Erythroblast (primary cell): ENCODE results near the gene CHRD.

Experiments used
- GATA1 ChIP-seq: IDR thresholded peaks from 2 replicates; pipeline ENCODE4 v1.6.1; 2011; ENCODE audit warnings: low read depth, mild to moderate bottlenecking, control low read depth, low read length, moderate library complexity
- POLR2A ChIP-seq: IDR thresholded peaks from 2 replicates; pipeline ENCODE4 v1.6.1; 2011; ENCODE audit warnings: mild to moderate bottlenecking, low read length

- TF ChIP-seq POLR2A: peak; percentile 37
- TF ChIP-seq GATA1: no peak
These were observed 18.3 kb upstream of the CHRD start, which contains the start of the genes CLCN2 and POLR2H for GRCh38 chr3:184361532-184361931.
